ENCODE data around the gene S100A3.

GRCh38 chr1:153533689-153534201, 15.3 kb downstream of the S100A3 start:
- TF ChIP-seq SUZ12 (IDR thresholded peaks at IDR 0.05; ENCODE audit: extremely low read depth, insufficient read depth, insufficient read length) (no peak), YY1 (IDR thresholded peaks at IDR 0.05; ENCODE audit: insufficient read depth, insufficient read length) (no peak)

Data from NT2/D1 (cell line).